H1 (cell line): Measurements from ENCODE around the gene ARMH1.

Experiments
- BRCA1 ChIP-seq: IDR thresholded peaks from 2 replicates; pipeline ENCODE4 v1.6.1; 2012; ENCODE audit warnings: low read depth, low read length, improper control_type of control experiment
- POLR2A ChIP-seq, 2 experiments: IDR thresholded peaks; 1 replicate in 1 of 2; 2 replicates in 1 of 2; pipeline ENCODE4 v1.6.1; 2011; ENCODE audit warnings: low read depth in 2 of 2, low read length in 2 of 2, mild to moderate bottlenecking in 2 of 2; ENCODE audit errors: control extremely low read depth in 1 of 2
- YY1 ChIP-seq: IDR thresholded peaks from 2 replicates; pipeline ENCODE4 v1.6.1; 2011; ENCODE audit warnings: low read depth, mild to moderate bottlenecking, low read length
- TF ChIP-seq, protein P1 (sequence below), 3 experiments: IDR thresholded peaks; 1 replicate in 2 of 3; 2 replicates in 1 of 3; pipeline versions ENCODE4 v1.5.1 to v1.6.1; 2011; ENCODE audit warnings: low read length in 3 of 3, mild to moderate bottlenecking in 3 of 3, inconsistent platforms in 2 of 3, low read depth in 1 of 3, moderate library complexity in 1 of 3; ENCODE audit not compliant: insufficient read depth in 1 of 3; ENCODE audit errors: control extremely low read depth in 1 of 3
- TF ChIP-seq, protein P2 (sequence below): IDR thresholded peaks from 2 replicates; pipeline ENCODE4 v1.6.1; 2012; ENCODE audit warnings: inconsistent platforms

DNA sequence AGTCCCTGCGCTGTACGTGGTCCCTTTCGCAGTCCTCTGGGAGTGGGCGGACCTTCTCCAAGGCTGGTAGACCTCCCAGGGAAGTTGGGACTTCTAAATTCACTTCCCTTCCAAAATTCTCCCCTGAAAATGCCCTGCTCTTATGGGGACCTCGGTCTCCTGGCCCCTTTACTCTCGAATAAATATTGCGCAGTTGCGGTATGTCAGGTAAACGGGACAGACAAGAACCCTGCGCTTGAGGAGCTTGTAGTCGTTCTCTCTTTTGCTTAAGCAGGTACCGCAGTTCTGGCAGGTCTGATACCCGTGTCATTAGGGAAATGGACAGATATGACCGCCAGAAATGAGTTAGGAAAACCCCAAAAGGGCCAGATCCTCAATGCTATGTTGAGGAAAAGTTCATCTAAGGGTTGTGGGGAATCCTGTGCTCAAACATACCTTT, 65.7 kb downstream of the ARMH1 start:
- no peak for TF ChIP-seq POLR2A (IDR thresholded peaks at IDR 0.05; ENCODE audit: control extremely low read depth in 1 of 2, low read depth in 2 of 2, low read length in 2 of 2)
- TF ChIP-seq, protein P1, sequence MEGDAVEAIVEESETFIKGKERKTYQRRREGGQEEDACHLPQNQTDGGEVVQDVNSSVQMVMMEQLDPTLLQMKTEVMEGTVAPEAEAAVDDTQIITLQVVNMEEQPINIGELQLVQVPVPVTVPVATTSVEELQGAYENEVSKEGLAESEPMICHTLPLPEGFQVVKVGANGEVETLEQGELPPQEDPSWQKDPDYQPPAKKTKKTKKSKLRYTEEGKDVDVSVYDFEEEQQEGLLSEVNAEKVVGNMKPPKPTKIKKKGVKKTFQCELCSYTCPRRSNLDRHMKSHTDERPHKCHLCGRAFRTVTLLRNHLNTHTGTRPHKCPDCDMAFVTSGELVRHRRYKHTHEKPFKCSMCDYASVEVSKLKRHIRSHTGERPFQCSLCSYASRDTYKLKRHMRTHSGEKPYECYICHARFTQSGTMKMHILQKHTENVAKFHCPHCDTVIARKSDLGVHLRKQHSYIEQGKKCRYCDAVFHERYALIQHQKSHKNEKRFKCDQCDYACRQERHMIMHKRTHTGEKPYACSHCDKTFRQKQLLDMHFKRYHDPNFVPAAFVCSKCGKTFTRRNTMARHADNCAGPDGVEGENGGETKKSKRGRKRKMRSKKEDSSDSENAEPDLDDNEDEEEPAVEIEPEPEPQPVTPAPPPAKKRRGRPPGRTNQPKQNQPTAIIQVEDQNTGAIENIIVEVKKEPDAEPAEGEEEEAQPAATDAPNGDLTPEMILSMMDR (IDR thresholded peaks at IDR 0.05; ENCODE audit: control extremely low read depth in 1 of 3, insufficient read depth in 1 of 3, low read depth in 1 of 3, low read length in 3 of 3) = no peak
- no peak for TF ChIP-seq YY1
- TF ChIP-seq, protein P2, sequence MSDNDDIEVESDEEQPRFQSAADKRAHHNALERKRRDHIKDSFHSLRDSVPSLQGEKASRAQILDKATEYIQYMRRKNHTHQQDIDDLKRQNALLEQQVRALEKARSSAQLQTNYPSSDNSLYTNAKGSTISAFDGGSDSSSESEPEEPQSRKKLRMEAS = no peak
- no peak for TF ChIP-seq BRCA1
